Measurements from ENCODE around the gene GRID2. TPM values are rescaled to one million over a fixed set of nuclear protein-coding genes. Genes with fewer than 3 reads are reported as not detected.

GRID2 gene
- total RNA-seq, 2 donors from 2014 or later = not detected

- intact Hi-C loops (cut with DNase I) = no loop called here
- no peaks in the 10 kb centered on the region for H3K4me1 ChIP-seq
- no peak overlapping the region for H3K27ac ChIP-seq
- H3K4me3 ChIP-seq = no peak overlapping the region
- no peaks in the 10 kb centered on the region for H3K36me3 ChIP-seq
- no peaks in the 10 kb centered on the region for H3K9me3 ChIP-seq
- H3K27me3 ChIP-seq = no peaks in the 10 kb centered on the region
- no peak for DNase-seq
- TF ChIP-seq, protein P1, sequence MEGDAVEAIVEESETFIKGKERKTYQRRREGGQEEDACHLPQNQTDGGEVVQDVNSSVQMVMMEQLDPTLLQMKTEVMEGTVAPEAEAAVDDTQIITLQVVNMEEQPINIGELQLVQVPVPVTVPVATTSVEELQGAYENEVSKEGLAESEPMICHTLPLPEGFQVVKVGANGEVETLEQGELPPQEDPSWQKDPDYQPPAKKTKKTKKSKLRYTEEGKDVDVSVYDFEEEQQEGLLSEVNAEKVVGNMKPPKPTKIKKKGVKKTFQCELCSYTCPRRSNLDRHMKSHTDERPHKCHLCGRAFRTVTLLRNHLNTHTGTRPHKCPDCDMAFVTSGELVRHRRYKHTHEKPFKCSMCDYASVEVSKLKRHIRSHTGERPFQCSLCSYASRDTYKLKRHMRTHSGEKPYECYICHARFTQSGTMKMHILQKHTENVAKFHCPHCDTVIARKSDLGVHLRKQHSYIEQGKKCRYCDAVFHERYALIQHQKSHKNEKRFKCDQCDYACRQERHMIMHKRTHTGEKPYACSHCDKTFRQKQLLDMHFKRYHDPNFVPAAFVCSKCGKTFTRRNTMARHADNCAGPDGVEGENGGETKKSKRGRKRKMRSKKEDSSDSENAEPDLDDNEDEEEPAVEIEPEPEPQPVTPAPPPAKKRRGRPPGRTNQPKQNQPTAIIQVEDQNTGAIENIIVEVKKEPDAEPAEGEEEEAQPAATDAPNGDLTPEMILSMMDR (IDR thresholded peaks at IDR 0.05) = no peak
- H3K9ac ChIP-seq (ENCODE audit: low read depth in 2 of 2, low read length in 2 of 2) = no peak overlapping the region
Observed at GRCh38 chr4:92357966-92358365, 54.2 kb downstream of the GRID2 start.

GRCh38 chr4:92359491-92359890 lies 55.7 kb downstream of the GRID2 start:
- intact Hi-C loops (cut with DNase I) = no loop called here
- TF ChIP-seq, protein P1 (IDR thresholded peaks at IDR 0.05) = no peak
- no peak overlapping the region for H3K9ac ChIP-seq (ENCODE audit: low read depth in 2 of 2, low read length in 2 of 2)
- H3K4me3 ChIP-seq = no peak overlapping the region
- H3K9me3 ChIP-seq = no peaks in the 10 kb centered on the region
- no peaks in the 10 kb centered on the region for H3K36me3 ChIP-seq
- no peaks in the 10 kb centered on the region for H3K27me3 ChIP-seq
- no peak overlapping the region for H3K27ac ChIP-seq
- no peaks in the 10 kb centered on the region for H3K4me1 ChIP-seq
- DNase-seq = no peak

DNA sequence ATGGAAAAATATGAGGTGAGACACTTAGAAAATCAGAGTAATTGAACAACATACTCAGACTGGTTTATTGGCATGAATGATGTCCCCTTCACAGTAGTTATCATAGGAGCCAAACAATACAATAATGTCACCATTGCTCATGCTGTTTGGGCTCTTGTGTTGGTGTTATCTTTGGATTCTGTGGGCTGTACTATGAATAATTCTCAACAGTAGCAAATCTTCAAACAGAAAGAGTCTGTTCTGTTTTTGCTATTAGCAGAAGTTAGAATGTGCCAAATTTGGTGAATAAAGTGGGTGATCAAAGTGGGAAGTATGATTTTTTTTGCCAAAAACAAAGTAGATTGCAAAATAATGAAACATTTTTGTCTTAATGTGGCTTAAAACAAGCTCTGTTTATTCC lies 58.3 kb downstream of the GRID2 start:
- no peaks in the 10 kb centered on the region for H3K36me3 ChIP-seq
- intact Hi-C loops (cut with DNase I) = no loop called here
- DNase-seq = no peak

DNA sequence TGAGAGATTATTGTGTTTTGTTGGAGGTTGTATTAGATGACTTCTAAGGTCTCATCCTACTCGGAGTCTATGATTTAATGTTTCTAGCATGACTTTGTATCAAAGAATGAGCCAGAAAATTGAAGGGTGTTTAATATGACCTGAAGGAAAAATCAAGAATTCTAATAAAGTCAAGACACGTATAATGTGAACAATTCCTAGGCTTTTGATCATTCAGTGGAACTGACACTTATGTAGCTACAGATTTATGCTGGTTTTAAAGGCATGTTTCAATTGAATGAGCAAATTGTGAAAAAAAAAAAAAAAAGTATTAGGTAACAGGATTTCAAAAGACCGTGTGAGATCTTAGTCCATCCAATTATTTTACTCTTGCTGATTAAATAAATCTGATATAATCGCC lies 64.9 kb downstream of the GRID2 start:
- no peak for DNase-seq
- H3K36me3 ChIP-seq = no peaks in the 10 kb centered on the region

More for the DNA sequence above, 58.3 kb downstream of the GRID2 start:
- TF ChIP-seq, protein P1 (IDR thresholded peaks at IDR 0.05) = no peak
- Histone ChIP-seq H3K27ac (no peak overlapping the region), H3K9me3 (no peaks in the 10 kb centered on the region), H3K4me3 (no peak overlapping the region), H3K27me3 (no peaks in the 10 kb centered on the region), H3K9ac (ENCODE audit: low read depth in 2 of 2, low read length in 2 of 2) (no peak overlapping the region), H3K4me1 (no peaks in the 10 kb centered on the region)

DNA sequence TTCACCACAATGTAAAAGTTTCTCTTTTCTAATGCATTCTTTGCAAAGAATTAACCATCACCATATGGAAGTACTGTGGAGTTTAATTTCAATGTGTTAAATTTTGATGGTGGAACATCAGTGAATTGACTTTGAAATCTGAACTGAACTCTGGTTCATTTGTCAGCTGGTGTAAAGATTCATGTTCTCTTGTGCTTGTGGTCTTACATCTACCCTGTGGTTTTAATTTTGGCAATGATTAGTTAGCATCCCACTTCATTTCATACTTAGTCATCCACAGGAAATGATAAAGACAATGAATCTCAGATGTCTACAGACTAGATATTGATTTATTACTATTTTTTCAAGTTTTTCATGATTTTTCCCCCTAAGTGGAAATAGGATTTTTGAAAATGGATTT lies 77.8 kb downstream of the GRID2 start:
- H3K9ac ChIP-seq (ENCODE audit: low read depth in 2 of 2, low read length in 2 of 2) = no peak overlapping the region
- intact Hi-C loops (cut with DNase I) = loop anchor here (10.0 kb wide), 1 partner anchor 1967 kb away; no protein-coding TSS in a partner anchor

More for the DNA sequence above, 64.9 kb downstream of the GRID2 start:
- H3K4me1 ChIP-seq = no peaks in the 10 kb centered on the region
- H3K27ac ChIP-seq = no peak overlapping the region
- no peak overlapping the region for H3K4me3 ChIP-seq
- no peaks in the 10 kb centered on the region for H3K9me3 ChIP-seq
- no peak overlapping the region for H3K9ac ChIP-seq (ENCODE audit: low read depth in 2 of 2, low read length in 2 of 2)
- TF ChIP-seq, protein P1 (IDR thresholded peaks at IDR 0.05) = no peak
- H3K27me3 ChIP-seq = no peaks in the 10 kb centered on the region
- intact Hi-C loops (cut with DNase I) = no loop called here

More for the DNA sequence above, 77.8 kb downstream of the GRID2 start:
- no peak for DNase-seq
- no peaks in the 10 kb centered on the region for H3K9me3 ChIP-seq
- no peak overlapping the region for H3K4me3 ChIP-seq
- H3K27me3 ChIP-seq = no peaks in the 10 kb centered on the region
- no peaks in the 10 kb centered on the region for H3K4me1 ChIP-seq
- TF ChIP-seq, protein P1 (IDR thresholded peaks at IDR 0.05) = no peak
- H3K27ac ChIP-seq = no peak overlapping the region
- H3K36me3 ChIP-seq = no peaks in the 10 kb centered on the region
